ENCODE results near the gene HLA-B.

DNA sequence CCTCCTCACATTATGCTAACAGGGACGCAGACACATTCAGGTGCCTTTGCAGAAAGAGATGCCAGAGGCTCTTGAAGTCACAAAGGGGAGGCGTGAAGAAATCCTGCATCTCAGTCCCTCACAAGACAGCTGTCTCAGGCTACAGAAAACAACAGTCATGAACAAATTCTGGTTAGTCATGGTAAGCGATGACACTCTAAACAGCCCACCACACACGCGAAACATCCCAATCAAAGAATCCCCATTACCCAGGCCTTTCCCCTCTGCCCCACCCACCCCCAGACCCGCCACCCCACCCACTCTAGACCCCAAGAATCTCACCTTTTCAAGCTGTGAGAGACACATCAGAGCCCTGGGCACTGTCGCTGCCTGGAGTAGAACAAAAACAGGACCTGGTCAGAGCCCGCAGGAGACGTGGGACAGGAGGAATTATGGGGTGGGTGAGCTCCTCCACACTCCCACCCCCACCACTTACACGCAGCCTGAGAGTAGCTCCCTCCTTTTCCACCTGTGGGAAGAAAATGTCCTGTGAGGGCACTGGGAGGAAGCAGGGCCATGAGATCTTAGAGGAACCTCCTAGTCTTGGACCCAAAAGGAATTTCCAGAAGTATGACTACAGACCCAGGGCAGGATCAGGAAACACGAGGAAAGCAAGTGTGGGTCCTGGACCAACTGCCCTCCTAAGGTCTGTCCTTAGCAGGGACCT is 2.7 kb downstream of the HLA-B start:
- TF ChIP-seq POLR2AphosphoS5 (IDR thresholded peaks at IDR 0.05; ENCODE audit: low read depth, low read length) = no peak
- no peak for TF ChIP-seq TAF1 (IDR thresholded peaks at IDR 0.05; ENCODE audit: borderline replicate concordance, insufficient read depth, low read length)
- TF ChIP-seq SIN3A (IDR thresholded peaks at IDR 0.05; ENCODE audit: borderline replicate concordance, insufficient read depth, low read length) = no peak
